ENCODE data around the gene SMIM22. TPM values are rescaled to one million over a fixed set of nuclear protein-coding genes. Genes with fewer than 3 reads are reported as not detected.

SMIM22 gene
- total and polyA plus RNA-seq, 4 donors: 26.8 to 324 (median 97.0) TPM

GRCh38 chr16:4805231-4805630 is 10.1 kb downstream of the SMIM22 start:
- DNase-seq (no peak), ATAC-seq (ENCODE audit: insufficient read depth, low FRiP score) (no peak)
- peaks cover 0 to 38% (median 14%) of the 10 kb centered on the region in 5 donors for H3K4me1 ChIP-seq (ENCODE audit: control insufficient read depth in 5 of 5, insufficient read depth in 5 of 5, low read length in 5 of 5)
- no peak for TF ChIP-seq CTCF (IDR thresholded peaks at IDR 0.05; ENCODE audit: control extremely low read depth, extremely low read depth)
- H3K27ac ChIP-seq (ENCODE audit: low read depth in 1 of 2, low read length in 1 of 2): peak overlapping the region in 1 of 2 donors; percentile 55
- no peaks in the 10 kb centered on the region for H3K27me3 ChIP-seq (ENCODE audit: control insufficient read depth in 3 of 3, insufficient read depth in 3 of 3, low read length in 2 of 3)
- WGBS, 2 donors: 88 to 91% methylated on average over 11 of the region's 11 CpGs
- no peak overlapping the region for H3K9ac ChIP-seq (ENCODE audit: insufficient read depth in 1 of 2, low read length in 2 of 2)
- H3K36me3 ChIP-seq (ENCODE audit: control insufficient read depth in 4 of 4, insufficient read depth in 4 of 4, low read length in 4 of 4): peaks cover 7 to 34% (median 16%) of the 10 kb centered on the region in 4 donors
- no peaks in the 10 kb centered on the region for H3K9me3 ChIP-seq (ENCODE audit: control insufficient read depth in 4 of 4, insufficient read depth in 3 of 4, low read length in 3 of 4)
- H3K4me3 ChIP-seq: no peak overlapping the region

- Histone ChIP-seq H3K4me3 (no peak overlapping the region), H3K27ac (ENCODE audit: low read depth in 1 of 2, low read length in 1 of 2) (no peak overlapping the region), H3K4me1 (ENCODE audit: control insufficient read depth in 5 of 5, insufficient read depth in 5 of 5, low read length in 5 of 5) (peaks cover 0 to 30% (median 10%) of the 10 kb centered on the region in 5 donors), H3K27me3 (ENCODE audit: control insufficient read depth in 3 of 3, insufficient read depth in 3 of 3, low read length in 2 of 3) (no peaks in the 10 kb centered on the region), H3K36me3 (ENCODE audit: control insufficient read depth in 4 of 4, insufficient read depth in 4 of 4, low read length in 4 of 4) (peaks cover 11 to 40% (median 17%) of the 10 kb centered on the region in 4 donors), H3K9ac (ENCODE audit: insufficient read depth in 1 of 2, low read length in 2 of 2) (no peak overlapping the region), H3K9me3 (ENCODE audit: control insufficient read depth in 4 of 4, insufficient read depth in 3 of 4, low read length in 3 of 4) (no peaks in the 10 kb centered on the region)
- ATAC-seq (ENCODE audit: insufficient read depth, low FRiP score) (no peak), DNase-seq (no peak)
- TF ChIP-seq CTCF (IDR thresholded peaks at IDR 0.05; ENCODE audit: control extremely low read depth, extremely low read depth): no peak
- WGBS, 2 donors: 94 to 96% methylated on average over 6 of the region's 6 CpGs
Observed at GRCh38 chr16:4806280-4806679, 11.1 kb downstream of the SMIM22 start.

- ATAC-seq (ENCODE audit: insufficient read depth, low FRiP score): no peak
Observed at GRCh38 chr16:4811242-4811641, 16.1 kb downstream of the SMIM22 start.

More at GRCh38 chr16:4811242-4811641, 16.1 kb downstream of the SMIM22 start:
- Histone ChIP-seq H3K9ac (ENCODE audit: insufficient read depth in 1 of 2, low read length in 2 of 2) (no peak overlapping the region), H3K36me3 (ENCODE audit: control insufficient read depth in 4 of 4, insufficient read depth in 4 of 4, low read length in 4 of 4) (peaks cover 16 to 52% (median 35%) of the 10 kb centered on the region in 4 donors), H3K9me3 (ENCODE audit: control insufficient read depth in 4 of 4, insufficient read depth in 3 of 4, low read length in 3 of 4) (no peaks in the 10 kb centered on the region), H3K4me1 (ENCODE audit: control insufficient read depth in 5 of 5, insufficient read depth in 5 of 5, low read length in 5 of 5) (peaks cover 0 to 2% (median 0%) of the 10 kb centered on the region in 5 donors), H3K27ac (ENCODE audit: low read depth in 1 of 2, low read length in 1 of 2) (no peak overlapping the region), H3K4me3 (no peak overlapping the region), H3K27me3 (ENCODE audit: control insufficient read depth in 3 of 3, insufficient read depth in 3 of 3, low read length in 2 of 3) (no peaks in the 10 kb centered on the region)
- 99 to 100% methylated on average over 3 of the region's 3 CpGs for WGBS, 2 donors
- no peak for DNase-seq
- no peak for TF ChIP-seq CTCF (IDR thresholded peaks at IDR 0.05; ENCODE audit: control extremely low read depth, extremely low read depth)

All from lung (tissue), 12 donors.